MM.1S (cell line): ENCODE results near the gene AHCYL1.

Source experiments
- DNase-seq: peaks from one replicate; pipeline ENCODE4 v3.0.0-alpha.2; 2015
- H2AFZ ChIP-seq: fragments of 300-600 bp; sonication (generic); 2 replicates; pipeline ENCODE4 v1.6.0; 2016; ENCODE audit warnings: antibody characterized with exemption, low read length
- H3F3A ChIP-seq: fragments of 300-600 bp; sonication (generic); 2 replicates; pipeline ENCODE4 v1.6.1; 2016; ENCODE audit warnings: mild to moderate bottlenecking, antibody characterized with exemption, low read length, moderate library complexity, mixed read lengths; ENCODE audit not compliant: insufficient read depth
- H3K27ac ChIP-seq: fragments of 300-600 bp; sonication (generic); 2 replicates; pipeline ENCODE4 v1.5.1; 2016; ENCODE audit warnings: mild to moderate bottlenecking, low read length
- H3K27me3 ChIP-seq: fragments of 300-600 bp; sonication (generic); replicated peaks from 2 replicates; pipeline ENCODE4 v1.6.0; 2016; ENCODE audit warnings: low read length; ENCODE audit not compliant: insufficient read depth
- H3K36me3 ChIP-seq: fragments of 300-600 bp; sonication (generic); replicated peaks from 2 replicates; pipeline ENCODE4 v1.6.1; 2016; ENCODE audit warnings: mild to moderate bottlenecking, low read length, mixed read lengths; ENCODE audit not compliant: insufficient read depth
- H3K4me1 ChIP-seq: fragments of 300-600 bp; sonication (generic); 2 replicates; pipeline ENCODE4 v1.6.1; 2016; ENCODE audit warnings: low read length, mixed read lengths
- H3K4me2 ChIP-seq: fragments of 300-600 bp; sonication (generic); 2 replicates; pipeline ENCODE4 v1.6.0; 2016; ENCODE audit warnings: low read depth, low read length
- H3K4me3 ChIP-seq: fragments of 300-600 bp; sonication (generic); 2 replicates; pipeline ENCODE4 v1.5.1; 2016; ENCODE audit warnings: low read length, mixed read lengths
- H3K79me2 ChIP-seq: fragments of 300-600 bp; sonication (generic); 2 replicates; pipeline ENCODE4 v1.6.1; 2016; ENCODE audit warnings: mixed run types, low read length, mixed read lengths
- H3K9ac ChIP-seq: fragments of 300-600 bp; sonication (generic); 2 replicates; pipeline ENCODE4 v1.6.1; 2016; ENCODE audit warnings: low read length, mixed read lengths
- H3K9me2 ChIP-seq: fragments of 300-600 bp; sonication (generic); replicated peaks from 2 replicates; pipeline ENCODE4 v1.6.1; 2016; ENCODE audit warnings: mild to moderate bottlenecking, low read length, mixed read lengths; ENCODE audit not compliant: insufficient read depth
- H3K9me3 ChIP-seq: fragments of 300-600 bp; sonication (generic); replicated peaks from 2 replicates; pipeline ENCODE4 v1.6.1; 2016; ENCODE audit warnings: mild to moderate bottlenecking, low read length, mixed read lengths; ENCODE audit not compliant: insufficient read depth
- H4K20me1 ChIP-seq: fragments of 300-600 bp; sonication (generic); 2 replicates; pipeline ENCODE4 v1.6.1; 2016; ENCODE audit warnings: mild to moderate bottlenecking, low read length, moderate library complexity, mixed read lengths; ENCODE audit not compliant: insufficient read depth
- EZH2 ChIP-seq: fragments of 300-600 bp; sonication (generic); optimal IDR thresholded peaks from 2 replicates; pipeline ENCODE3; 2017; ENCODE audit warnings: low read depth, mild to moderate bottlenecking, antibody characterized with exemption, low read length, mixed read lengths
- EZH2phosphoT487 ChIP-seq: fragments of 300-600 bp; sonication (generic); IDR thresholded peaks from 2 replicates; pipeline ENCODE4 v1.6.1; 2018; ENCODE audit warnings: antibody characterized with exemption, low read length
- TF ChIP-seq, protein P1 (sequence below): fragments of 300-600 bp; sonication (generic); IDR thresholded peaks from 2 replicates; pipeline ENCODE4 v1.5.1; 2016; ENCODE audit warnings: antibody characterized with exemption, low read length, mixed read lengths

The AHCYL1 gene

DNA sequence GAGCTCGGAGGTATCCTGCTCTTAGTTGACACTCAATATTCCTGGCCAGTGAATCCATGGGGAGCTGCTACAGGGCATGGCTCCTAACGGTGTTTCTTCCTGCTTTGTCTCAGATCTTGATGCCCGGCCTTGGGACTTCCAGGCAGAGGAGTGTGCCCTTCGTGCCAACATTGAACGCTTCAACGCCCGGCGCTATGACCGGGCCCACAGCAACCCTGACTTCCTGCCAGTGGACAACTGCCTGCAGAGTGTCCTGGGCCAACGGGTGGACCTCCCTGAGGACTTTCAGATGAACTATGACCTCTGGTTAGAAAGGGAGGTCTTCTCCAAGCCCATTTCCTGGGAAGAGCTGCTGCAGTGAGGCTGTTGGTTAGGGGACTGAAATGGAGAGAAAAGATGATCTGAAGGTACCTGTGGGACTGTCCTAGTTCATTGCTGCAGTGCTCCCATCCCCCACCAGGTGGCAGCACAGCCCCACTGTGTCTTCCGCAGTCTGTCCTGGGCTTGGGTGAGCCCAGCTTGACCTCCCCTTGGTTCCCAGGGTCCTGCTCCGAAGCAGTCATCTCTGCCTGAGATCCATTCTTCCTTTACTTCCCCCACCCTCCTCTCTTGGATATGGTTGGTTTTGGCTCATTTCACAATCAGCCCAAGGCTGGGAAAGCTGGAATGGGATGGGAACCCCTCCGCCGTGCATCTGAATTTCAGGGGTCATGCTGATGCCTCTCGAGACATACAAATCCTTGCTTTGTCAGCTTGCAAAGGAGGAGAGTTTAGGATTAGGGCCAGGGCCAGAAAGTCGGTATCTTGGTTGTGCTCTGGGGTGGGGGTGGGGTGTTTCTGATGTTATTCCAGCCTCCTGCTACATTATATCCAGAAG lies 69.2 kb downstream of the AHCYL1 start:
- Histone ChIP-seq H3K9me3 (no peaks in the 10 kb centered on the region), H2AFZ (no peak overlapping the region), H3K36me3 (no peaks in the 10 kb centered on the region), H3K9me2 (no peaks in the 10 kb centered on the region), H3K9ac (no peak overlapping the region), H3F3A (no peaks in the 10 kb centered on the region), H4K20me1 (no peaks in the 10 kb centered on the region), H3K4me1 (no peaks in the 10 kb centered on the region), H3K4me2 (no peak overlapping the region), H3K27ac (no peak overlapping the region), H3K27me3 (no peaks in the 10 kb centered on the region), H3K79me2 (no peaks in the 10 kb centered on the region), H3K4me3 (no peak overlapping the region)
- DNase-seq = peak; percentile 9
- TF ChIP-seq, protein P1, sequence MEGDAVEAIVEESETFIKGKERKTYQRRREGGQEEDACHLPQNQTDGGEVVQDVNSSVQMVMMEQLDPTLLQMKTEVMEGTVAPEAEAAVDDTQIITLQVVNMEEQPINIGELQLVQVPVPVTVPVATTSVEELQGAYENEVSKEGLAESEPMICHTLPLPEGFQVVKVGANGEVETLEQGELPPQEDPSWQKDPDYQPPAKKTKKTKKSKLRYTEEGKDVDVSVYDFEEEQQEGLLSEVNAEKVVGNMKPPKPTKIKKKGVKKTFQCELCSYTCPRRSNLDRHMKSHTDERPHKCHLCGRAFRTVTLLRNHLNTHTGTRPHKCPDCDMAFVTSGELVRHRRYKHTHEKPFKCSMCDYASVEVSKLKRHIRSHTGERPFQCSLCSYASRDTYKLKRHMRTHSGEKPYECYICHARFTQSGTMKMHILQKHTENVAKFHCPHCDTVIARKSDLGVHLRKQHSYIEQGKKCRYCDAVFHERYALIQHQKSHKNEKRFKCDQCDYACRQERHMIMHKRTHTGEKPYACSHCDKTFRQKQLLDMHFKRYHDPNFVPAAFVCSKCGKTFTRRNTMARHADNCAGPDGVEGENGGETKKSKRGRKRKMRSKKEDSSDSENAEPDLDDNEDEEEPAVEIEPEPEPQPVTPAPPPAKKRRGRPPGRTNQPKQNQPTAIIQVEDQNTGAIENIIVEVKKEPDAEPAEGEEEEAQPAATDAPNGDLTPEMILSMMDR = peak; percentile 69
- TF ChIP-seq EZH2phosphoT487 = no peak

DNA sequence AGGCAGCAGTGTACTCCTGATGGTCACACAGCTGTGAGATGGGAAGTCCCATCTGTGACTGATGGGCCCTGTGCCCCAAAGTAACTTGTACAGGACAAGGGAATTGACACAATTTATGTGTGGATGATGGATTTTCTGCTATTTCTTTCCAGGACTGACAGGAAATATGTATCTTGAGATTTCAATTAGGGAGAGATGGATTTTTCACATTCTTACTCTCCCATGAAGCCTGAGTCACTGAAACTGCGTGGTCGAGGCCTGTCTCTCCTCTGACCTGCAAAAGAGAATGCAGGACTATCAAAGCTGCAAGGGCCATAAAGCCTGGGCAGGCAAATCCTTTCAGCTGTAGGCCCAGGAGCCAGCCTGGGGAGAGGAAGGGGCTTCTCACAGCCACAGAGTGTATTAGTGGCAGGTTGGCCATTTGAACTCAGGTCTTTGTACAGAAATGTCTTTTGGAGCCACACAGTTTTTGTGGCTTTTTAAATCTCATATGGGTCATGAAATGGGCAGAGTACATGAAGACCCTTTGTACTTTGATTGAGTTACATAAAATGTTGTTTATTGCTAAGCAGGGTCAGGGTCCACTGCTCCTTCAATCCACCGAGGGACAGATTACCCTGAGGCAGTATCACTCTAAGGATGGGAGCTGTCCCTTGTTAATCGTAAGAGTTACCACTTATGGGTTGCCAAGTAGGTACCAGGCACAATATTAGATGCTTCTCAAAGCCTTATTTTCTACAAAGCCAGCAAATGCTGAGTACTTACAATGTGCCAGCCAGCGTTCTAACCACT lies 71.1 kb downstream of the AHCYL1 start:
- no peak overlapping the region for H3K4me3 ChIP-seq
- no peaks in the 10 kb centered on the region for H3K9me2 ChIP-seq
- no peak overlapping the region for H3K4me2 ChIP-seq
- no peaks in the 10 kb centered on the region for H4K20me1 ChIP-seq
- H3K27ac ChIP-seq = no peak overlapping the region
- TF ChIP-seq EZH2 = no peak
- TF ChIP-seq, protein P1 = no peak
- TF ChIP-seq EZH2phosphoT487 = no peak
- no peak for DNase-seq
- no peaks in the 10 kb centered on the region for H3K36me3 ChIP-seq
- H2AFZ ChIP-seq = no peak overlapping the region
- no peaks in the 10 kb centered on the region for H3K79me2 ChIP-seq
- H3K9me3 ChIP-seq = no peaks in the 10 kb centered on the region
- H3K27me3 ChIP-seq = no peaks in the 10 kb centered on the region
- no peak overlapping the region for H3K9ac ChIP-seq
- H3K4me1 ChIP-seq = no peaks in the 10 kb centered on the region
- H3F3A ChIP-seq = no peaks in the 10 kb centered on the region

DNA sequence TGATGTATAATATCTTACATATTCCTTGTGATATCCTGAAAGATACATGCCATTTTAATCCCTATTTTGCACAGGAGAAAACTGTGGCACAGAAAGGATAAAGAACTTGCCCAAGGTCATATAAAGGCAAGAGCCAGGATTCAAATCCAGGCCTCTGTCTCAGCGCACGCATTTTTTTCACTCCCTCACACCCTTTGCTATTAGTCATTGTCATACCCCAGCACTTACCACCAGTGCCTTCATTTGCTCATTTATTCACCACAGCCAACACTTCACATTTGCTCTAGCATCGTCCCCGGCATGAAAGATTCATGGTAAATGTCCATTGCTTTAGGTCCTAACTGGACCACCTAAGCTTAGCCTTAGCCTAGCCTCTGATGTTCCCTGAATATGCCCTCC lies 71.7 kb downstream of the AHCYL1 start:
- Histone ChIP-seq H3K79me2 (no peaks in the 10 kb centered on the region), H2AFZ (no peak overlapping the region), H3K27ac (no peak overlapping the region), H3K9me2 (no peaks in the 10 kb centered on the region), H3K4me2 (no peak overlapping the region), H4K20me1 (no peaks in the 10 kb centered on the region), H3K4me1 (no peaks in the 10 kb centered on the region), H3K27me3 (no peaks in the 10 kb centered on the region), H3K36me3 (no peaks in the 10 kb centered on the region), H3K9ac (no peak overlapping the region), H3K9me3 (no peaks in the 10 kb centered on the region), H3F3A (no peaks in the 10 kb centered on the region), H3K4me3 (no peak overlapping the region)
- TF ChIP-seq EZH2phosphoT487 (no peak), EZH2 (no peak)
- TF ChIP-seq, protein P1 = no peak
- DNase-seq = no peak
